Ramos (cell line): Measurements from ENCODE around the gene SARM1.
"Not testable (repeated sequence)": the region's sequence is repeated elsewhere in the genome, so short reads cannot be mapped to it uniquely, and the experiment has no call there.

ENCODE experiments used
- in situ Hi-C: fragments of 300-500 bp; cut with MboI; formaldehyde crosslinking; loops from one replicate; pipeline ENCODE4 v1.14.3; 2022; ENCODE audit warnings: low sequenced_read_pairs; ENCODE audit not compliant: unreplicated experiment

Gene SARM1

GRCh38 chr17:28371245-28372202, at the start of gene SARM1:
Gene SARM1, plus strand, starts transcription at chr17:28371694. Its CDS starts 339 bp downstream, at chr17:28372033.
- in situ Hi-C loops, result loop anchor here (25.0 kb wide), 3 partner anchors 109 to 1059 kb away; no protein-coding TSS in a partner anchor

DNA sequence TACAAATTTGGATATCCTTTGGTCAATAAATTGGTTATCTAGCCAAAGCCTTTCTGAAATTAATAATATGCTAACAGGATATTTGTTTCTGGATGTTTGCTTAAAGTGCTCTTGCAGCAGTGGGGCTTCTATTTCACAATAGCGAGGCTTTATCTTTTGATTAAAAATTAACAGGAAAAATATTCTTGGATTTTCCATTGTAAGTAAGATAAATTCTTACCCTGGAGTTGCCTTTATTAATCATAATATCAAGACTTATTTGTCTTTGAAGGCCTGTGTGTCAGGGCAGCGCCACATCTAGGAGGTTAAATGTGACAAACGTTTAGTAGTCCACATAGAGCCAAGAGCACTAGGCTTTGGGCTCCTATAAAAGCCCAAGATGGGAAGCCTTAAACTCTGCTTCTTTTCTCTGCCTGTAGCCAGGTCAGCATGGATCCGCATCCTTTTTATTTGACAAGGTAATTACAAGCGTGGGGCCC, 47.2 kb upstream of the SARM1 start:
- in situ Hi-C loops, result no loop called here

DNA sequence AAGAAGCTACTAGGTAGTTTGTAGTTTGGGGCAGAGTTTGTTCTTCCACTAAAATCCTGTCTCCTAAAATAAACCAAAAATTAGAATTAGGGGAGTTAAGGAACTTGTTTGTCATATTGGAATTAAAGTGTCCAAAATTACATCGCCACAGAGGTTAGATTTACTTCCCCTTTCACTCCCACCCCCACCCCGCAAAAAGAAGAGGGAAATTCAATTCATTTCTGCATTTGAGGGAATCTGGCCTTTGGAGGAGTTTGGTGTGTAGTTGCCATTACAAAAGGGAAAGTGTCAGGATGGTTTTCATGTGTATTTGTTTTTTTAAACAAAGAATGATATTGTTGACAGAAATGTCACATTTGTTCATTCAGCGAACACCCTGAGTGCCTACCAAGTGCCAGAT, 46.7 kb upstream of the SARM1 start:
- in situ Hi-C loops, result no loop called here

DNA sequence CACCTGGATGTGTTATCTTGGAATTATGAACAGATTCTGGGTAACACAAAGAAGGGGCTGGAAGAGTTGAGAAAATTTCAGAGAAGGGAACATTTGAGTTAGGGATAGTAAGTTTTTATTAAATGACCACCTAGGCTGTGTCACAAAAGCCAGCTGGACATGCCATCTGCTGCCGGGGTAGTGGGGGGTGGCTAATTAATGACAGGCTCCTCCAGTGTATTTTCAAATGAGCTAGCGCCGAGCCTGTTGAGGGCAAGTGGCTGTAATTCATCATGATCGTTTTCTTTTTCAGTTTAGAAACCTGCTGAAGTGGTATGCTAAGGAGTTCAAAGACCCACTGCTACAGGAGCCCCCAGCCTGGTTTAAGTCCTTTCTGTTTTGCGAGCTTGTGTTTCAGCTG, 46.3 kb upstream of the SARM1 start:
- in situ Hi-C loops, result no loop called here

- in situ Hi-C loops, result no loop called here
Measured at GRCh38 chr17:28326114-28326513, 45.4 kb upstream of the SARM1 start.

DNA sequence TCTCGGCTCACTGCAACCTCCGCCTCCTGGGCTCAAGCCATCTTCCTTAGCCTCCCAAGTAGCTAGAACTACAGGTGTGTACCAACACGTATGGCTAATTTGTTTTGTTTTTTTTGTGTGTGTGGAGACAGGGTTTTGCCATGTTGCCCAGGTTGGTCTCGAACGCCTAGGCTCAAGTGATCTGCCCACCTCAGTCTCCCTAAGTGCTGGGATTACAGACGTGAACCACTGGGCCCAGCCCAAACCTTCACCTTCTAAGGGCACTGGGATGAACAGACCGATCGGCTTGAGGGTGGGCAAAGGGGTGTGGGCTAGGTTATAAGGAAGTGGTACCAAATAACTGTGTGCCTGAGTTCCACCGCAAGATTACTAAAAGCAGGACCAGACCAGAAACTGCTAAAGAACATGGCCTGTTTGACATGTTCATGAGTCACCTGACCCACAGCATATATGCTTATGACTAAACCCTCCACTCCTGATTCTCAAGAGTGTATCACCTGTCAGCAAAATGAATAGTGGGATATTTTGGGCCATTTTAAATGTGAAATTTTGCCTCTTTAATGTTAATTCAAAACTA, 44.4 kb upstream of the SARM1 start:
- in situ Hi-C loops, result no loop called here

GRCh38 chr17:28327709-28328108, 43.8 kb upstream of the SARM1 start:
- in situ Hi-C loops, result no loop called here

GRCh38 chr17:28328325-28328724, 43.2 kb upstream of the SARM1 start:
- in situ Hi-C loops, result no loop called here

DNA sequence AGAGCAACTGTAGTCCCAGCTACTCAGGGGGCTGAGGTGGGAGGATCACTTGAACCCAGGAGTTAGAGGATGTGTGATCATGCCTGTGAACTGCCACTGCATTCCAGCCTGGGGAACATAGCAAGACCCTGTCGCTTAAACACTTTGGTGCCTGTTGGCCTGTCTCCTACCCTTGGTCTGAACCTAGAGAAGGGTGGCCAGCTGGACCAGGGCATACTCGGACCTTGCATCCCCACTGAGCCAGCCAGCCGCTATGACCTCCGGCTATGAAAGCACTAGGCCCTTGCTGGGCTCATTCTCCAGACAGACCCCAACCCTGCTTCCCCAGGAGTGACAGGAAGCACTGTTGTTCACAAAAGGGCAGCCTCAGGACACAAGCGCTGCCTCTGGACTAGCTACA, 40.8 kb upstream of the SARM1 start:
- in situ Hi-C loops, result no loop called here

- in situ Hi-C loops, result no loop called here
Measured at GRCh38 chr17:28331891-28332420, 39.5 kb upstream of the SARM1 start.

DNA sequence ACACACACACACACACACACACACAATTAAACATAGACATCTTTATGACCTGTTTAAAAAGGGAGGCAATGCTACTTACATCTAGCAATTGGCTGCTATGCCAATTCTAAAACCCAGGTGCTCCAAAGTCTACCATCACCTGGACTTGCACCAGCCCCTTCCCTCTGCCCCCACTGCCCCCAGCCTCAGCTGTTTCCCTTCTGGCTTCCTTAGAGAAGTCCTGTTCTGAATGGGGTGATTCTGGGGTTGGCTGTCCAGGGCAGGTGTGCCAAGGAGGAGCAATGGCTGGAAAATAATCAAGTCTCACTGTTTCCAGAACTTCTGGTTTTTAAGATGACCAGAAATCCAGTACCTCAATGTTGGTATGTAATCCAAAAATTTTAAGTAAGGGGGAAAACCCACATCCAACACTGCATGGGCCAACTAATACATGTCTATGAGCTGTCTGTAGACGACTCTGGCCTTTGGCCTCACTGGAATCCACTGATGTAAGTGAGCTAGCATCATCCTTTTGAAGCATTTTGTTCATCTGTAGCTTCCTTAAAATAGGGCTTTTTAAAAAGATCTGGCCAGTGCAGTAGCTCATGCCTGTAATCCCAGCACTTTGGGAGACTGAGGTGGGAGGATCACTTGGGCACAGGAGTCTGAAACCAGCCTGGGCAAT, 38.3 kb upstream of the SARM1 start:
- in situ Hi-C loops, result no loop called here

DNA sequence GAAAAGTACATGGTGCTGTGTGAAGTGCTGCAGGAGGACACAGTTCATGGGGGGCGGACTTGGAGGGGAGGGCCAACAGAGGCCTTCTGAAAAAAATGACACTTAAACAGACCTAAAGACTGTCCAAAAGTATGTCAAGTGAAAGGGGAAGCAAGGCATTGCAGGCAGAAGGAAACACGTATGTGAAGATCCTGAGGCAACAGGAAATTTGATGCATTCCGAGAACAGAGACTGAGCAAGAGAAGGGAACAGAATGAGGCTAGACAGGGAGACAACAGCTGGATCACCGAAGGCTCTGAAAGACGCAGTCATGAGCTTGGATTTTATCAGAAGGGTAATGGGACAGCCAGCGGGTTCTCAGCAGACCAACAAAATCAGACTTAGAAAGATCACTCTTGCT, 37.3 kb upstream of the SARM1 start:
- in situ Hi-C loops, result no loop called here

DNA sequence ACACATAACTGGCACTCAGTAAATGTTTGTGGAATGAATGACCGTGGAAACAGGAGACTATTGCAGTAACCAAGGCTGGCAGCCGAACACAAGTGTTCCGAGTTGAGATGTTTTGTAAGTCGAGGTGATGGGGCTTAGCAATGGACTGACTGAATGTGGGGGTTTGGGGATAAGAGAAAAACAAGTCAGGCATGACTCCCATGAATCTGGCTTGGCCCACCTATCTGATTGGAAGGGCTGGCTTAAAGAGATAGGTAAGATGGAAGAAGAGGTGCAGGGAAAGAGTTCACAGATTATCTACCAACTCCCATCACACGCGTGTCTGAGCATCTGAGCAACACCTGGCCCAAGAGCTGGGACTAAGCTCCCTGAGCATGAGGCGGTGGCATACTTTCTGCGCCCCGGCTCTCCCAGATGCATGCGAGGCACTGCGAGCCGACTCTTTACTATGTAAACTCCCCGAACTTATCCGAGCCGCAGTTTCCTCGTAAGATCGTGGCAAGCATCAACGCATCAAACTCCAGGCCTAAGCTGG, 36.8 kb upstream of the SARM1 start:
- in situ Hi-C loops, result no loop called here

- in situ Hi-C loops, result no loop called here
Measured at GRCh38 chr17:28335201-28335958, 36.1 kb upstream of the SARM1 start, which contains the start of the genes IFT20 and TNFAIP1. Gene IFT20, minus strand, starts transcription at chr17:28335472. Its CDS starts 3,487 bp downstream, at chr17:28331985. Gene TNFAIP1, plus strand, starts transcription at chr17:28335761. Its CDS starts 3,761 bp downstream, at chr17:28339522.

DNA sequence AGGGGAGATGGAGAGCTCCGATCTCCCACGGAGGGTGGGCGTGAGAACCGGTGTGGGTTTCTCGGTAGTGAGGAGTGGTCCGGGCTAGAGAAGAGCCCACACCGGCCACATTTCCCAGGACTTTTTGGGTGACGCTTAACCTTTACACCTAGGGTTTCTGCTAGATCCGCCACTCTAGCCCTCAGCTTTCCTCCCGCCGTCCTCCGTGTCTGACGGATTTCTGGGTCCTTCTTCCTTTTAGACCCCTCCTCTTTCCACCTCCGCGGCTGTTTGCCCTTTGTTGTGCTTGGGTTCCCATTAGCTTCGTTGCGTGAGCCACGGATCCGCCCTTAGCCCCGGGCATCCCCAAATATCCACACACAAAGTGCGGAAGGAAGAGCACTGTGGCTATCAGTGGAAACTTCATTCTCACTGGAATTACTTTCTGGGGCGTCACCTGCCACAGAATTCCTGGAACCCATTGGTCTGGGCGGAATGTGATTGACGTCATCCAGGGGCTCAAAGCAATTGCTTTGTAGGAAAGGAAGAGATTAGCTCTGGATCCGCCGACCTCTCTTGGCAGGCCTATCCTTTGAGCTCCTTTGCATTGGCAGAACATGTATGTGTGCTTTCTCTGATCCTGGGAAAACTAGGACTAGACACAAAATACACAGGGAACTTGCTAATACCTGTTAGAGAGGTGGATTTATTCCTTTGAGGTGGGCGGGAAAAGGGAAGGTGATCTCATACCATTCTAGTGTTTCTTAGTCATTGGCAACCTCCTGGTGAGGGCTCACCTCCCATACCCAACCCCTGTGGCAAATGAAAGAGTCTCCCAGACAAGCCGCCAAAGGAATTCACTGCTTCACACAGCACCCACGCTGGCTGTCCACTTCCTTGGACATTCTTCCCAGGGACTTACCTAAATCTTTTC, 35.3 kb upstream of the SARM1 start:
- in situ Hi-C loops, result no loop called here

- in situ Hi-C loops, result no loop called here
Measured at GRCh38 chr17:28338056-28338768, 33.3 kb upstream of the SARM1 start.

GRCh38 chr17:28338769-28339212, 32.7 kb upstream of the SARM1 start:
- in situ Hi-C loops, result not testable (repeated sequence)

DNA sequence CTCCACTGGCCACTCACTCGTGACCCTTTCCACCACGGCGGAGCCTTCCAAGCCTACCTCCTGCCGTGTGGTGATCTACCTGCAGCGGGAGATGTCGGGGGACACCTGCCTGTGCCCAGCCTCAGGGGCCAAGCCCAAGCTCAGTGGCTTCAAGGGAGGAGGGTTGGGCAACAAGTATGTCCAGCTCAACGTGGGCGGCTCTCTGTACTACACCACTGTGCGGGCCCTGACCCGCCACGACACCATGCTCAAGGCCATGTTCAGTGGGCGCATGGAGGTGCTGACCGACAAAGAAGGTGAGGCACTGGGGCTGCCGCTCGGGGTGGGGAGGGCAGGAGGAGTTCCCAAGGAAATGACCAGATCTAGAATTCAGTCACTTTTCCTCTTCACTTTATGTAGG, 32.1 kb upstream of the SARM1 start:
- in situ Hi-C loops, result no loop called here
